NCI-H345 (cell line): ENCODE measurements around the gene SDK2.
A peak's percentile ranks its signal among the peaks of the same experiment; 100 is the strongest.

Experiments
- DNase-seq: peaks from one replicate; lab custom pipeline; 2025; lab: John Stamatoyannopoulos, UW

The SDK2 gene

GRCh38 chr17:73650617-73651200 lies 6.5 kb upstream of the SDK2 start:
- DNase-seq, result no peak

GRCh38 chr17:73650140-73650539 lies 5.9 kb upstream of the SDK2 start:
- peak; percentile 44 for DNase-seq

DNA sequence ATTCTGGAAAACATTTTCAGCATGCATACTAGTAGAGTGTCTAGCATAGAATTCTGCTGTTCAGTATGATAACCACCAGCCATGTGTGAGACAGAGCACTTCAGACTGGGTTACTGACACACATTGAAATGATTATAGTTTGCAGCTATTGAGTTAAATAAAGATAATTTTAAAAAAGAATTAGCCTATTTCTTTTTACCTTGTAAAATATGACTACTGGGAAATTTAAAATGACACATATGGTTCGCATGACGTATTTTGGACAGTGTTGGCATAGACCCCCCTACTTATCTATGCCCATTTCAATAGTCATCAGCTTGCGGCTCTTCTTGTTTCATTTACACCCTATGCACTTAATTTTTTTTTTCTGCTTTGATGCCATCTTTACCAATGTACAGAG lies 4.7 kb upstream of the SDK2 start:
- no peak for DNase-seq

GRCh38 chr17:73648543-73648820 lies 4.2 kb upstream of the SDK2 start:
- DNase-seq, result no peak

GRCh38 chr17:73647772-73648542 lies 3.7 kb upstream of the SDK2 start:
- DNase-seq, result no peak

GRCh38 chr17:73647301-73647695 lies 3.1 kb upstream of the SDK2 start:
- DNase-seq, result no peak

DNA sequence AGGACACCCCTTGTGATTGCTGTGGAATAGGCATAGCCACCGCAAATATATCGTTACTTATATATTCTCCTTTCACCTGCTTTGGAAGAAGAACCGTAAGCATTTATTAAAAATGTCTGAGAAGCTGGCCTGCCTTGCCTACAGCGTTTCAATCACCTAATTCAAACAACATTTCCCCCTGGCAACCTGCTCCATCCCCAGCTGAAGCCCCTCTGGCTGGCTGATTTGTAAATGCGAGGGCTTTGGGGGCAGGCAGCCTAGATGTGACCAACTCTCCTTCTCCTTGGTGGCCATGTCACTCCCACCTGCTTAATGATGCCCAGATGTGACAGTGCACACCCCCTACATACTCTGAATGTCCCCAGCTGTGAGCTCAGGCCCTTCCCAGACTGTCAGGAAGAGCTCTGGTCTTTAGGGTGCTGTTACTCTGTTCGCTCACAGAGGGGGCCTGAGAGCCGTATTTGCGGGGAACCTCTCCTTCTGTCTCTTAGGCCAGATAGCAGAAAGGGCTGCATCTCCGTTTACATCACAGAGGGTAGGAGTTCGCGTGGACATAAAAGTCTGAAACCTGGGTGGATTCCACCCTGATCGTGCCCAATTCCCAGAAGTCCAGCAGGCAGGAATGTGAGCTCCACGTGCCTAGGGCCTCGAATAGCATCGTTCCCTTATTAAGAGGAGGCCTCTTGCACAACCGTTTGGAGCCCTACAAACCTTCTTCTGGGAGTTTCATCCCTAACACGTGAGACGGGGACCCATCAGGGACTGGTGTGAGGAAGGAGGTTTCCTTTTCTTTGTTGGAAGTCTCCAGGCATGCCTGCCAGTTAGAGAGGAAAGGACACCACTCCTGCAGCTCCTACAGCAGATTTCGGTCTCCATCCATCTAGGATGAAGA lies 2.4 kb upstream of the SDK2 start:
- DNase-seq, result peak; percentile 41

DNA sequence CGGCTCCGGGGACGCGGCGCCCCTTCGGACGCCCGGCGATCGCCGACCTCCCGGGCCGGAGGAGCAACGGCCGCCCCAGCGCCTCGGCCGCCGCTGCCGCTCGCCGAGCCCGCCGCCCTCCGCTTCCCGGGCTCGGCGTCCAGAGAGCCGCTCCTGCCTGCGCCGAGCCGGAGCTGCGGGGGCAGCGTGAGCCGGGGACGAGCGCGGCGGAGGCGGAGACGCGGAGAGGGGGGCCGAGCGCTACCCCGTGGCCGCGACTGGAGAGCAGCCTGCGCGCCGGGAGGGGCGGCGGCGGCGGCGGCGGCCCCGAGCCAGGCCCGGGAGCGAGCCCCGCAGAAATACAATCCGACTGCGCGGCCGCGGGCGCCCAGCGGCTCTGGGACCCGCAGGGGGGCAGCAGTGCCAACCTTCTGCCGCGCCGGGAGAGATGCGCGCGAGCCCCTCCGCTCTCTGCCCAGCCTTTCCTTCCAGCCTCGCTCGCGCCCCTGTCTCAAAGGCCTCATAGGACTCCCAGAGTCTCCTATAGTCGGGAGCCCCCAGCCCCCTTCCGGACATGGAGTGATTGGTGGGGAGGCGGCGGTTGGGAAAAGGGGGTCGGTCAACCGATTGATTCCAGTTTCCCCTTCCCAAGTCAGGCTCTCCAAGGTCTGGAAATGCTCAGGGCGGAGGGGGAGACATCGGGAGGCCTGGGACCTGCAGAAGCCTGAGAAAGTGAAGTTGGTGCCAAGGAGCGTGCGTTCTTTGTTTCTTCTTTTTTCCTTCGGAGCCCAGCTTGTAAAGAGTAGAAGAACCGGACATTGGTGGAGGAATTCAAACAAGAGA lies 1.0 kb upstream of the SDK2 start:
- peak; percentile 89 for DNase-seq

DNA sequence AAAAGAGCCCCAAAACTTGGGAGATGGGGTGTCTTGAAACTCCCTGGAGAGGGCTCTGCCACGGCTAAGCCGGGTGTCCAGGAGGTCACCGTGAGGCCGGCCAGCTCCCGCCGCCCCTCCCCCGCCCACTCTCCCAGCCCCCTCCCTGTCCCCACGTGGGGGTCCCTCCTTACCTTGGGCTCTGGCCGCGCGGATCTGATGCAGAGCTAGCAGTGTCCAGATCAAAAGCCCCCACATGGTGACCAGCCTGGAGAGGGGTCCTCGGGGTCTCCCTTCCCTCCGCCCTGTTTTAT lies 447 bp downstream of the SDK2 start:
- DNase-seq, result peak; percentile 58

DNA sequence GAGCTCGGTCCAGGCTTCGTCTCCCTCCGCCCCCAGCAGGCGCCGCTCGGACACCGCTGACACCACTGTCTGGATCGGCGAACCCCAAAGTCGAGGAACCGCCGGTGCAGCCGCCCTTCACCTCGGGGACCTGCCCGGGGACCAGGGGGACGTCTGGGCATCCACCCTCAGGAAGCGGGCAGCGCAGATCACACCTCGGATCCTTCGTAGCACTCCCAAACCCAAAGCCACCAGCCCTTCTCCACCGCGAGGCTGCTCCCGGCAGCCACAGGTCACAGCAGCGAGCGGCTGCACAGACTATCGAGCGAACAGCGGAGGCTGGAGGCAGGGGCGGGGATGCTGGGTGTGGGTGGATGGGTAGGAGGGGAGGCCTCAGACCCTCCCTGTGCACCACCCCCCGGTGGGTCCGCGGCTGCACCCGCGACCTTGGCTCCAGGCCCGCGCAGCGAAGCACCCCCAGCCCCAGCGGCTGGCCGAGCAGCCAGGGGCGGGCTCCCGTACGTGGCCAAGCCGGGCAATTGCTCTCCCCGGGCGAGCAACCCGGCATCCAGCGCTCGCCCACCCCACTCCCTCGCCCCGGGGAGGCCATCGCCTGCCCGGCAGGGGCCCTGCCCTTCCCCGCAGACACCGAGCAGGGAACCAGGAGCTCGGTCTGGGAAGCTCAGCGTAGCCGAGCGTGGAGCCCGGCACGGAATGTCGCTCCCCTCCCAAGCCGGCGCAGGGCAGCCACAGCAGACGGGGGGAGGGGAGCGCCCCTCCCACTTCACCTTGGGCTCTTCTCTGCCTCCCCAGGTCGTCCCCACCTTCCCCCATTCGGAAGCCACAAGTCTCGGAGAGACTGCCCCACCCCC lies 1.0 kb downstream of the SDK2 start:
- peak; percentile 78 for DNase-seq

DNA sequence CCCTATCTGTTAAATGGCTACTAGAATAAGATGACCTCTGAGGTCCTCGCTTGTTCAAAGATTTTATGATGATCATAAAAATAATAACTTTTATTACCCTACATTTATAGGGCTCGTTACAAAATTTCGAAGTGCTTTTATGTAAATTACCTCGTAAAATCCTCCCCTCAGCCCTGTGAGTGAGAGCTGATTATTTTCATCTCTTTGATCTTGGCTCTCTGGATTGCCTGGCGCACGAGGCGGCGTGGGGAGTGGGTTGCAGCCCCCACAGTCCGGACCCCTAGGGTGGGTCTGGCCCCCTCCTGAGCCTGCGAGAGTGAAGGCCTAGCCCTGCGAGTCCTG lies 1.6 kb downstream of the SDK2 start:
- no peak for DNase-seq

GRCh38 chr17:73641826-73642600 lies 2.2 kb downstream of the SDK2 start:
- DNase-seq, result peak; percentile 97

- peak; percentile 44 for DNase-seq
Measured at GRCh38 chr17:73640691-73641090, 3.6 kb downstream of the SDK2 start.

- peak; percentile 92 for DNase-seq
Measured at GRCh38 chr17:73639932-73640331, 4.3 kb downstream of the SDK2 start.

DNA sequence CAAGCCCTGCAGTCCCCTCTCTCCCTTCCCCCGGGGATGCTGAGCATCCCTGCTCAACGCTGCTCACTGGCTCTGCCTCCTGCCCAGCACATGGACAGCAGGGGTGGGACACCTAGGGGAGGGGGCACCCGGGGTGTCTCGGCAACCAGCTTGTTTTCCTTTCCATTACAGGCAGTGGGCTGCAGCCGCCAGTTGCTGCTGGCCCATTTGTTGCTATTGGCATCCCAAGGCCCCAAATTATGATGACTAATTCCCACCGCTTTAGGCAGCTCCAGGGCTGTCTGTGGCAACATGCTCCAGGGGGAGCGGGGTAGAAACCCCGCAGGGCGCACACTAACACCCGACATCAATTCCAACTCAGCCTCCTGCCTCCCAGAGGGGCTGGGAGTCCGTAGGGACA lies 4.9 kb downstream of the SDK2 start:
- peak; percentile 55 for DNase-seq

DNA sequence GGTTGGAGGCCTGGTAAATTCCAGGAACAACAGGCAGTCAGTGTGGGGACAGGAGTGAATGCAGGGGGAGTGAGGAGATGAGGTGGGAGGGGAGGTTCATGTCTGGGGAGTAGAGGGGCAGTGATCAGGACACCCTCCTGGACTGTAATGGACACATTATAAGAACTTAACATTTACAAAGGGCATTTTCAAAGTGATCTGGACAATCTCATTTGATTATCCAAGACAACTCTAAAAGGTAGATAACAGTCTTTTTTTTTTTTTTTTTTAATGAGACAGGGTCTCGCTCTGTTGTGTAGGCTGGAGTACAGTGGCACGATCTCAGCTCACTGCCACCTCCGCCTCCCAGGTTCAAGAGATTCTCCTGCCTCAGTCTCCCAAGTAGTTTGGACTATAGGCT lies 5.7 kb downstream of the SDK2 start:
- no peak for DNase-seq

DNA sequence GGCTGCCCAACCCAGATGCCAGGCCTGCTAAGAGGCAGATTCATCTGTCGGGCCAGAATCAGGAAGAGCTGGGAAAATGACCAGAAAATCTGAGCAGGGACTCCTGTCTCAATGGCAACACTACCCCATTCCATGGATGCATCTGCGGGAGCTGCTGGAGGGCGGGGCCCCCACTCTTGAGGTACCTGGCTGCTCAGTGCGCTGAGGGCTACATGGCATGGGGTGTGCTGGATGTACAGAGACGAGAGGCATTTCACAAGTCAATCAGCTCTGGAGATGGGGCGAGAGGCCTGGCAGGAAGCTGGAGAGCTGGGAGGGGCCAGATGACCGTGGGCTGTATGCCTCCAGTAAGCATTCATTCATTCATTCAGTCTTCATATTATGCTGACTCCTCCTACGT lies 6.4 kb downstream of the SDK2 start:
- no peak for DNase-seq

GRCh38 chr17:73635101-73635817 lies 9.0 kb downstream of the SDK2 start:
- no peak for DNase-seq

- DNase-seq, result peak; percentile 63
Measured at GRCh38 chr17:73634629-73635028, 9.6 kb downstream of the SDK2 start.

DNA sequence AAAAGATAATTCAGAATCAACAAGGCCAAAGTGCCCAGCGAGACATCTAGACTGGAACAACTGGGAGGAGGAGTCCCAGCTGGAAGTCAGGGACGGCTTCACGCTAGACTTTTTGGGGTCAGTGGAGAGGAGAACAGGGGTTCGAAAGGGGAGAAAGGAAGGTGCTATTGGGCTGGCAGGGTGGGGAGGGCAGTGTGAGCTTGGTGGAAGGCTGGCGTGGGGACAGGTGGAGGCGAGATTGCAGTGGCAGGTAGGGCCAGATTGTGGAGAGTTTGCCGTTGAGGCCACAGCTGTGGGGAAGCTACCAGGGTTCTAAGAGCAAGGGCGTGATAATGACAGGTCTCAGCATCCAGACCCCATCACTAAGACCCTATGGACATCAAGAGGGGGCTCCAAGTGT lies 10.5 kb downstream of the SDK2 start:
- no peak for DNase-seq
